ENCODE results near the gene WNK4. TPM values are rescaled to one million over a fixed set of nuclear protein-coding genes. Genes with fewer than 3 reads are reported as not detected.

The WNK4 gene
- total and polyA plus RNA-seq, 8 donors: 1.1 to 30.4 (median 2.7) TPM

GRCh38 chr17:42798383-42799380, 18.3 kb downstream of the WNK4 start, which contains the start of the genes CNTD1 and COA3:
TSS of gene CNTD1 (plus strand) at chr17:42798861. CDS start at chr17:42799068, 207 bp downstream.
TSS of gene COA3 (minus strand) at chr17:42798704. CDS start at chr17:42798681, 23 bp downstream.
- peak; percentile 51 to 91 (median 79) for TF ChIP-seq POLR2AphosphoS5 (IDR thresholded peaks at IDR 0.05)
- no peak for TF ChIP-seq EP300 (IDR thresholded peaks at IDR 0.05)
- no peak for TF ChIP-seq POLR2A (IDR thresholded peaks at IDR 0.05)
- no peaks in the 10 kb centered on the region for H3K27me3 ChIP-seq
- 21 to 26% (median 23%) methylated on average over 53 to 66 of the region's 66 CpGs for WGBS, 5 donors
- H3K4me3 ChIP-seq: peak within 1 kb of the TSS; percentile 73 to 96 (median 84)
- no peaks in the 10 kb centered on the region for H3K9me3 ChIP-seq
- peak; percentile 88 to 96 for DNase-seq
- H3K4me1 ChIP-seq: peaks cover 18 to 51% (median 36%) of the 10 kb centered on the region in 4 donors
- intact Hi-C loops (cut with DNase I; ENCODE audit: low total_unique reads): no loop called here
- peaks cover 0 to 28% (median 17%) of the 10 kb centered on the region in 4 donors for H3K36me3 ChIP-seq
- H3K27ac ChIP-seq: peak within 1 kb of the TSS; percentile 87 to 91 (median 89)

GRCh38 chr17:42803074-42803883, 22.9 kb downstream of the WNK4 start:
- no peaks in the 10 kb centered on the region for H3K9me3 ChIP-seq
- no peak overlapping the region for H3K4me3 ChIP-seq
- TF ChIP-seq EP300 (IDR thresholded peaks at IDR 0.05) (no peak), POLR2AphosphoS5 (IDR thresholded peaks at IDR 0.05) (no peak), CTCF (IDR thresholded peaks at IDR 0.05) (no peak), POLR2A (IDR thresholded peaks at IDR 0.05) (no peak)
- intact Hi-C loops (cut with DNase I; ENCODE audit: low total_unique reads): no loop called here
- no peak for DNase-seq
- peaks cover 13 to 55% (median 32%) of the 10 kb centered on the region in 4 donors for H3K4me1 ChIP-seq
- H3K36me3 ChIP-seq: no peaks in the 10 kb centered on the region
- WGBS, 5 donors: 24 to 45% (median 30%) methylated on average over 2 of the region's 2 CpGs
- no peaks in the 10 kb centered on the region for H3K27me3 ChIP-seq
- peak overlapping the region; percentile 79 to 91 (median 82) for H3K27ac ChIP-seq

GRCh38 chr17:42804918-42805367, 24.5 kb downstream of the WNK4 start:
- peaks cover 13 to 59% (median 34%) of the 10 kb centered on the region in 4 donors for H3K4me1 ChIP-seq
- 29 to 50% (median 40%) methylated on average over 1 of the region's 1 CpG for WGBS, 5 donors
- intact Hi-C loops (cut with DNase I; ENCODE audit: low total_unique reads): no loop called here
- TF ChIP-seq POLR2AphosphoS5 (IDR thresholded peaks at IDR 0.05): peak in 2 of 3 donors; percentile 38 to 47
- no peak for TF ChIP-seq EP300 (IDR thresholded peaks at IDR 0.05)
- peak; percentile 64 to 89 for DNase-seq
- H3K27me3 ChIP-seq: no peaks in the 10 kb centered on the region
- H3K27ac ChIP-seq: peak overlapping the region; percentile 79 to 91 (median 82)
- no peaks in the 10 kb centered on the region for H3K9me3 ChIP-seq
- no peak overlapping the region for H3K4me3 ChIP-seq
- peaks cover 0 to 10% (median 9%) of the 10 kb centered on the region in 4 donors for H3K36me3 ChIP-seq

GRCh38 chr17:42806249-42806648, 25.8 kb downstream of the WNK4 start:
- peak overlapping the region; percentile 71 to 95 (median 80) for H3K27ac ChIP-seq
- WGBS, 5 donors: 48 to 94% (median 54%) methylated on average over 1 of the region's 1 CpG
- no peaks in the 10 kb centered on the region for H3K9me3 ChIP-seq
- no peak for TF ChIP-seq EP300 (IDR thresholded peaks at IDR 0.05)
- no peak for TF ChIP-seq CTCF (IDR thresholded peaks at IDR 0.05)
- TF ChIP-seq POLR2AphosphoS5 (IDR thresholded peaks at IDR 0.05): no peak
- TF ChIP-seq POLR2A (IDR thresholded peaks at IDR 0.05): no peak
- no peak overlapping the region for H3K4me3 ChIP-seq
- H3K4me1 ChIP-seq: peaks cover 13 to 59% (median 35%) of the 10 kb centered on the region in 4 donors
- peak in 1 of 2 donors; percentile 38 for DNase-seq
- H3K27me3 ChIP-seq: no peaks in the 10 kb centered on the region
- H3K36me3 ChIP-seq: peaks cover 6 to 23% (median 22%) of the 10 kb centered on the region in 4 donors
- intact Hi-C loops (cut with DNase I; ENCODE audit: low total_unique reads): no loop called here

All from stomach (tissue), 9 donors.